ENCODE measurements around the gene VWC2L. TPM values are rescaled to one million over a fixed set of nuclear protein-coding genes. Genes with fewer than 3 reads are reported as not detected.

Gene VWC2L
- not detected for total RNA-seq

DNA sequence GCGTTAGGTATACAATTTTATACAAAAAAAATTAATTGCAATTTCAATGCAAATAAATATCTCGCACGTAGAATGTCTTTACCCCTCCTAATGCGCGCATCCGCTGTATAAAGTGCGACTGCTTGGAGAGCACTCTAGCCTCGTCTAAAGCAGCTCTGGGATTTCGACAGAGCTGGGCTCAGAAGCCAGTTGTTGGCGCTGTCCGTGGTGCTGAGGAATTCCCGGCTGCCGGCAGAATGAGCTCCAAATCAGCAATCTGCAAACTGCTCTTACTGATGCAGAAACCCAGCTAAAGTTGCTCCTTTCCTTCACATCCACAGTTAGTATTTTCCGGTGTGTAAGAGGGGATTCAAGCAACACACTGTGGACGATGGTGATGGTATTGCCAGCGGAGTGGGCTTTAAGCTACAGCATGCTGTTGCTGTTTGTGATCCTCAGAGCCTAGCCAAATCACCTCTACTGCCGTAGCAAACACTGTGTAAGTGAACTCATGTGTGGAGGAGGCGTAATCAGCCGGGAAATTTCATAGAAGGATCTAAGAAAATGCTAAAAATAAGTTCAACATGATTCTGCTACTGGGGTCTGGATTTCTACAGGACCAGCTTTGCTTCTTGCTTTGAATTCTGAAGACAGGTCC, at the start of gene VWC2L:
Gene VWC2L (plus strand): TSS at position 137 of the 637 bp plus-strand sequence. CDS start 3,140 bp downstream, outside the sequence.
- H3K9ac ChIP-seq (ENCODE audit: low read depth in 2 of 2, low read length in 2 of 2): no peak within 1 kb of the TSS
- no peak within 1 kb of the TSS for H3K4me3 ChIP-seq
- peak; percentile 46 for DNase-seq
- intact Hi-C loops (cut with DNase I): no loop called here
- H3K36me3 ChIP-seq: no peaks in the 10 kb centered on the region
- H3K27ac ChIP-seq: no peak within 1 kb of the TSS
- H3K4me1 ChIP-seq: no peaks in the 10 kb centered on the region
- no peaks in the 10 kb centered on the region for H3K9me3 ChIP-seq
- TF ChIP-seq, protein P1, sequence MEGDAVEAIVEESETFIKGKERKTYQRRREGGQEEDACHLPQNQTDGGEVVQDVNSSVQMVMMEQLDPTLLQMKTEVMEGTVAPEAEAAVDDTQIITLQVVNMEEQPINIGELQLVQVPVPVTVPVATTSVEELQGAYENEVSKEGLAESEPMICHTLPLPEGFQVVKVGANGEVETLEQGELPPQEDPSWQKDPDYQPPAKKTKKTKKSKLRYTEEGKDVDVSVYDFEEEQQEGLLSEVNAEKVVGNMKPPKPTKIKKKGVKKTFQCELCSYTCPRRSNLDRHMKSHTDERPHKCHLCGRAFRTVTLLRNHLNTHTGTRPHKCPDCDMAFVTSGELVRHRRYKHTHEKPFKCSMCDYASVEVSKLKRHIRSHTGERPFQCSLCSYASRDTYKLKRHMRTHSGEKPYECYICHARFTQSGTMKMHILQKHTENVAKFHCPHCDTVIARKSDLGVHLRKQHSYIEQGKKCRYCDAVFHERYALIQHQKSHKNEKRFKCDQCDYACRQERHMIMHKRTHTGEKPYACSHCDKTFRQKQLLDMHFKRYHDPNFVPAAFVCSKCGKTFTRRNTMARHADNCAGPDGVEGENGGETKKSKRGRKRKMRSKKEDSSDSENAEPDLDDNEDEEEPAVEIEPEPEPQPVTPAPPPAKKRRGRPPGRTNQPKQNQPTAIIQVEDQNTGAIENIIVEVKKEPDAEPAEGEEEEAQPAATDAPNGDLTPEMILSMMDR (IDR thresholded peaks at IDR 0.05): no peak
- H3K27me3 ChIP-seq: no peaks in the 10 kb centered on the region

DNA sequence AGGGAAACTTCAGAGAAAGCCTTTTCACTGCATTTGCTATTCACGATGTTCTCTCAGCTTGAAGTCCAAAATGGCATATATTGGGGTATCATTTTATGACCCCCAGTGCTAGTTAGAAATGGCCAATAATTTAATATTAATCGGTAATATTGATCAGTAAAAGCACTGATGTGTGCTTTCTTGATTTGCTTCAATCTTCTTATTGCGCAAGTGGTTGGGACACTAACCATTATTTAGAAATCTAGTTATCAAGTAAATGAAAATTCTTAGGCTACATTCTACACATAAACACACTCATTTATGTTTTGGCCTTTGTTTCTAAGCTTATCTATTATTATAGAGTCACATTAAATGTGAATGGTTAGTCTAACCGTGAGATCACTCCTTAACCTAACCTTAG, 49.7 kb upstream of the VWC2L start:
- H3K27me3 ChIP-seq: no peaks in the 10 kb centered on the region
- TF ChIP-seq, protein P1 (IDR thresholded peaks at IDR 0.05): no peak
- no peak overlapping the region for H3K9ac ChIP-seq (ENCODE audit: low read depth in 2 of 2, low read length in 2 of 2)
- no peak for DNase-seq
- intact Hi-C loops (cut with DNase I): no loop called here
- H3K4me3 ChIP-seq: no peak overlapping the region
- no peaks in the 10 kb centered on the region for H3K9me3 ChIP-seq
- H3K36me3 ChIP-seq: no peaks in the 10 kb centered on the region
- H3K4me1 ChIP-seq: no peaks in the 10 kb centered on the region
- no peak overlapping the region for H3K27ac ChIP-seq

DNA sequence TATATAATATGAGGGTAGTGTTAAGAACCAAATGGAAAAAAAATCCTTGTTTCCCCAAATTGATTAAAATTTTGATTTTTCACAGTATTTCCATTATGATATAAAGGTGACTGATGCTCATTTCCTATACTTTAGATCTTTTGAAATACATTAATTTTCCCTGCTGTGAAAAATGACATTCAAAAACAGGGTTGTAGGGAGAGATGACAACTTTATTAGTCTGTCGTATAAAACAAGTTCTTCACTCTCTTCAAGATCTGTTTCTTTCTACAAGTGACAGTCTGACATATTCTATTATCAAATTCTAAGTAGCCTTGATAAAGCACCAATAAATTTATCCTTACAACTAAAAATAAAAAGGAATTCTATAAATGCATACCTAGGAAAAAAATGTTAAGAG, 45.3 kb upstream of the VWC2L start:
- H3K9me3 ChIP-seq: no peaks in the 10 kb centered on the region
- intact Hi-C loops (cut with DNase I): no loop called here
- DNase-seq: no peak
- no peaks in the 10 kb centered on the region for H3K27me3 ChIP-seq
- no peak overlapping the region for H3K27ac ChIP-seq
- no peak overlapping the region for H3K9ac ChIP-seq (ENCODE audit: low read depth in 2 of 2, low read length in 2 of 2)
- TF ChIP-seq, protein P1 (IDR thresholded peaks at IDR 0.05): no peak
- no peaks in the 10 kb centered on the region for H3K4me1 ChIP-seq
- H3K36me3 ChIP-seq: no peaks in the 10 kb centered on the region
- H3K4me3 ChIP-seq: no peak overlapping the region

- no peak overlapping the region for H3K9ac ChIP-seq (ENCODE audit: low read depth in 2 of 2, low read length in 2 of 2)
- no peak overlapping the region for H3K4me3 ChIP-seq
- H3K36me3 ChIP-seq: no peaks in the 10 kb centered on the region
- no peaks in the 10 kb centered on the region for H3K9me3 ChIP-seq
- H3K4me1 ChIP-seq: no peaks in the 10 kb centered on the region
- TF ChIP-seq, protein P1 (IDR thresholded peaks at IDR 0.05): no peak
- intact Hi-C loops (cut with DNase I): no loop called here
- H3K27ac ChIP-seq: no peak overlapping the region
- no peaks in the 10 kb centered on the region for H3K27me3 ChIP-seq
- DNase-seq: no peak
These were observed 43.7 kb upstream of the VWC2L start for GRCh38 chr2:214367171-214367570.

DNA sequence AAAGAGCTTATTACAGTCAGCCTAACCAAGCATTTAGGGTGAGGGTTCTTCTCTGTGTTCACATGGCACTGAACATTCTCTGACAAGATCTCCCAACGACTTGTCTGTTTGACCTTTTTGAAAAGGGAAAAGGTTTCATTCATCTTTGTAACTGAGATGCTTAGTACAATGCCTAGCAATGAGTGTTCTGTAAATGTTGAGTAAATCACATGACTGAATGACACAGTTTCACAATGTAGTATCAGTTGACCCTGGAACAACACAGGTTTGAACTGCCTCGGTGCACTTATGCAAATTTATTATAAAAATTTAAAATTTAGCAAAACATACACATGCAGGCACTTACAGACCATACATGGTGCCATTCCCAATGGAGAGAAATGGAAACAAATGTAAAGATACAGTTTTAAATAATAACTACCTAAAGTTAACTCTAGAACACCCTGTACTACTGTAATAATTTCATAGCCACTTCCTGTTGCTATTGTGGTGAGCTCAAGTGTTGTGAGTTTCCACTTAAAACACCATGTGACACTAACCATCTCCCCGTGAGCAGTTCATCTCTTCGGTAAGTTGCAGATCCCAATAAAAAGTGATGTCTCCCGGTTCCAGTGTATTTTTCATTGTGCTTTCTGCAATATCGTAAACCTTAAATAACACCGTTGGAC, 34.1 kb upstream of the VWC2L start:
- Histone ChIP-seq H3K9me3 (no peaks in the 10 kb centered on the region), H3K27me3 (no peaks in the 10 kb centered on the region), H3K4me3 (no peak overlapping the region), H3K4me1 (no peaks in the 10 kb centered on the region), H3K9ac (ENCODE audit: low read depth in 2 of 2, low read length in 2 of 2) (no peak overlapping the region), H3K36me3 (no peaks in the 10 kb centered on the region), H3K27ac (no peak overlapping the region)
- intact Hi-C loops (cut with DNase I): no loop called here
- TF ChIP-seq, protein P1 (IDR thresholded peaks at IDR 0.05): no peak
- DNase-seq: no peak
